ENCODE results near the gene MTHFR. TPM values are rescaled to one million over a fixed set of nuclear protein-coding genes. Genes with fewer than 3 reads are reported as not detected.
A peak's percentile ranks its signal among the peaks of the same experiment; 100 is the strongest.

The MTHFR gene
- polyA plus RNA-seq, 1 experiment, result 8.8 TPM

- POLR2A ChIA-PET, result no interaction called here
- TF ChIP-seq, protein P1, sequence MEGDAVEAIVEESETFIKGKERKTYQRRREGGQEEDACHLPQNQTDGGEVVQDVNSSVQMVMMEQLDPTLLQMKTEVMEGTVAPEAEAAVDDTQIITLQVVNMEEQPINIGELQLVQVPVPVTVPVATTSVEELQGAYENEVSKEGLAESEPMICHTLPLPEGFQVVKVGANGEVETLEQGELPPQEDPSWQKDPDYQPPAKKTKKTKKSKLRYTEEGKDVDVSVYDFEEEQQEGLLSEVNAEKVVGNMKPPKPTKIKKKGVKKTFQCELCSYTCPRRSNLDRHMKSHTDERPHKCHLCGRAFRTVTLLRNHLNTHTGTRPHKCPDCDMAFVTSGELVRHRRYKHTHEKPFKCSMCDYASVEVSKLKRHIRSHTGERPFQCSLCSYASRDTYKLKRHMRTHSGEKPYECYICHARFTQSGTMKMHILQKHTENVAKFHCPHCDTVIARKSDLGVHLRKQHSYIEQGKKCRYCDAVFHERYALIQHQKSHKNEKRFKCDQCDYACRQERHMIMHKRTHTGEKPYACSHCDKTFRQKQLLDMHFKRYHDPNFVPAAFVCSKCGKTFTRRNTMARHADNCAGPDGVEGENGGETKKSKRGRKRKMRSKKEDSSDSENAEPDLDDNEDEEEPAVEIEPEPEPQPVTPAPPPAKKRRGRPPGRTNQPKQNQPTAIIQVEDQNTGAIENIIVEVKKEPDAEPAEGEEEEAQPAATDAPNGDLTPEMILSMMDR (IDR thresholded peaks at IDR 0.05; ENCODE audit: low read depth, low read length), result no peak
Measured at GRCh38 chr1:11786168-11786567, 19.6 kb downstream of the MTHFR start.

GRCh38 chr1:11784993-11785769 is 20.6 kb downstream of the MTHFR start:
- Histone ChIP-seq H3K27ac (ENCODE audit: low read depth, low read length) (no peak overlapping the region), H3K9me3 (ENCODE audit: control insufficient read depth, insufficient read depth, low read length) (no peaks in the 10 kb centered on the region; the same call in 1 of the 2 replicates), H3K27me3 (ENCODE audit: control insufficient read depth, insufficient read depth, low read length) (no peaks in the 10 kb centered on the region), H3K4me3 (ENCODE audit: low read depth, low read length) (peak overlapping the region; percentile 36)
- TF ChIP-seq, protein P1 (IDR thresholded peaks at IDR 0.05; ENCODE audit: low read depth, low read length), result peak; percentile 79
- no peak for DNase-seq (ENCODE audit: low read depth, low spot score)
- ChIA-PET CTCF (interaction anchor here (0.5 to 3.8 kb wide), 17 partner anchors 9 to 534 kb away, joined by 3 to 32 read pairs (median 4); partner anchors contain the start of genes CLCN6, FBXO6 and MTHFR), POLR2A (no interaction called here)

More at GRCh38 chr1:11786168-11786567, 19.6 kb downstream of the MTHFR start:
- H3K27me3 ChIP-seq (ENCODE audit: control insufficient read depth, insufficient read depth, low read length), result no peaks in the 10 kb centered on the region
- H3K27ac ChIP-seq (ENCODE audit: low read depth, low read length), result no peak overlapping the region
- DNase-seq (ENCODE audit: low read depth, low spot score), result no peak
- no peak overlapping the region for H3K4me3 ChIP-seq (ENCODE audit: low read depth, low read length)
- H3K9me3 ChIP-seq (ENCODE audit: control insufficient read depth, insufficient read depth, low read length), result no peaks in the 10 kb centered on the region; the same call in 1 of the 2 replicates
- CTCF ChIA-PET, result interaction anchor here (1.5 to 3.8 kb wide), 3 partner anchors 17 to 122 kb away, joined by 3 to 32 read pairs (median 9); partner anchors contain the start of genes CLCN6, FBXO6 and MTHFR

GRCh38 chr1:11784256-11784992 is 21.3 kb downstream of the MTHFR start:
- DNase-seq (ENCODE audit: low read depth, low spot score), result no peak
- CTCF ChIA-PET, result interaction anchor here (0.6 to 3.8 kb wide), 16 partner anchors 8 to 120 kb away, joined by 3 to 32 read pairs (median 4); partner anchors contain the start of genes CLCN6, FBXO6 and MTHFR

DNA sequence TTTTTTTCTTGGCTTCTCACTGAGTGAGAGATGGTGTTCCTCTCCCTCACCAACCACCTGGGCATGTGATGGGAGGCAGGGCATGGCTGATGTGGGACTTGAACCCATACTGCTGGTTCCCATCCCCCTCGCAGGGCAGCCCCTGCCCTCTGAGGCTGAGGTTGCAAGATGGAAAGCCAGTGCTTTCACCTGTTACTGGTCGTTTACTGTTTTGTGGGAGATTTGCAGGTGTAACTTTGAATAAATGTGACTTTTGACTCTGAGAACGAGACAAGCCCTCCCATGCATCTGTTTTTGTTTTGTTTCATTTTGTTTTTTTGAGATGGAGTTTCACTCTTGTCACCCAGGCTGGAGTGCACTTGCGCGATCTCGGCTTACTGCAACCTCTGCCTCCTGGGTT is 22.2 kb downstream of the MTHFR start:
- Histone ChIP-seq H3K9me3 (ENCODE audit: control insufficient read depth, insufficient read depth, low read length) (peaks cover 4% of the 10 kb centered on the region; the same call in 1 of the 2 replicates), H3K27ac (ENCODE audit: low read depth, low read length) (no peak overlapping the region), H3K4me3 (ENCODE audit: low read depth, low read length) (no peak overlapping the region), H3K27me3 (ENCODE audit: control insufficient read depth, insufficient read depth, low read length) (no peaks in the 10 kb centered on the region)
- TF ChIP-seq, protein P1 (IDR thresholded peaks at IDR 0.05; ENCODE audit: low read depth, low read length), result no peak
- ChIA-PET POLR2A (no interaction called here), CTCF (interaction anchor here (0.6 kb wide), 1 partner anchor 14 kb away, joined by 3 read pairs; no protein-coding TSS in a partner anchor)
- no peak for DNase-seq (ENCODE audit: low read depth, low spot score)

More at GRCh38 chr1:11784256-11784992, 21.3 kb downstream of the MTHFR start:
- Histone ChIP-seq H3K4me3 (ENCODE audit: low read depth, low read length) (no peak overlapping the region), H3K27ac (ENCODE audit: low read depth, low read length) (no peak overlapping the region), H3K9me3 (ENCODE audit: control insufficient read depth, insufficient read depth, low read length) (peaks cover 4% of the 10 kb centered on the region; the same call in 1 of the 2 replicates), H3K27me3 (ENCODE audit: control insufficient read depth, insufficient read depth, low read length) (no peaks in the 10 kb centered on the region)
- TF ChIP-seq, protein P1 (IDR thresholded peaks at IDR 0.05; ENCODE audit: low read depth, low read length), result no peak
- POLR2A ChIA-PET, result no interaction called here
